ENCODE measurements around the gene SCG2. TPM values are rescaled to one million over a fixed set of nuclear protein-coding genes. Genes with fewer than 3 reads are reported as not detected.
"Not testable (repeated sequence)": the region's sequence is repeated elsewhere in the genome, so short reads cannot be mapped to it uniquely, and the experiment has no call there.

The SCG2 gene
- total and polyA plus RNA-seq, 4 donors, result 1.5 to 6.0 (median 2.9) TPM

DNA sequence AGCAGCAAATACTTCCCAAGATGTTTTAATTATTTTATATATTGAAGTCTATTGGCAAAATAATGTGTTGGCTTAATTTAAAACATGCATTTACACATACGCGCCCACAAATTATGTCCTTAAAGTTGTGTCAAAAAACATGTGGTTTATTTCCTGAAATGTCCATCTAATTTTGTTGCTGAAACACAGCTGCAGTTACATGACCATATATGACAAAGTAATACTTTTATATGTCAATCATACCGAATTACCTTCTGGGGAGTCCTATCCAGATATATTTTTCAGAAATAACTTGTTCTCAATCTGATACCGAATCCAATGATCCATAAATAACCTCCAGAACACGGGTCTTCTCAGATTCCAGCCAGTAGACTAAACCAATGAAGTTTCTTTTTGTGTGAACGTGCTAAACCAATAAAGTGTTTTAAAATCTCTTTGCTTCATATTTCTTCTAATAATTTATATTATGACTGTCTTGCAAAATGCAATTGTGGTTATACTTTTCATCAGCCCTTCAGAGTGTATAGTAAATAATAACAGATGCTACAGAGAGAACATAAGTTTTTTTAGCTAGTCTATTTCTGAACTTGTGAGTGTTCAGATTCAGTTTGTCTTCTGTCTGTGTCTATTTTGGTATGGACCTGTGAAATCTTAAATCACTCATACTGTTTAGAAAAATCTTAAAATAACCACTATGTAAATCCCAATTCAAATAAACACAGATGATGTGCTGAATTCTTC is 2.4 kb downstream of the SCG2 start:
- H3K36me3 ChIP-seq (ENCODE audit: control insufficient read depth in 1 of 2, insufficient read depth in 2 of 2, low read length in 1 of 2), result no peaks in the 10 kb centered on the region
- peaks cover 1% of the 10 kb centered on the region for H3K9me3 ChIP-seq (ENCODE audit: control insufficient read depth, low read length)
- WGBS, 2 donors, result 39 to 42% methylated on average over 6 of the region's 6 CpGs
- intact Hi-C loops (cut with DNase I), result no loop called here
- H3K4me3 ChIP-seq (ENCODE audit: low read length in 2 of 2), result no peak overlapping the region
- DNase-seq, result no peak
- ATAC-seq (ENCODE audit: low FRiP score), result no peak
- no peak overlapping the region for H3K27ac ChIP-seq (ENCODE audit: low read depth in 1 of 2, low read length in 2 of 2)
- H3K4me1 ChIP-seq (ENCODE audit: control insufficient read depth in 1 of 2, insufficient read depth in 2 of 2, low read length in 2 of 2), result peaks cover 0 to 1% of the 10 kb centered on the region in 2 donors
- H3K27me3 ChIP-seq (ENCODE audit: control insufficient read depth in 1 of 2, insufficient read depth in 2 of 2, low read length in 1 of 2), result no peaks in the 10 kb centered on the region

DNA sequence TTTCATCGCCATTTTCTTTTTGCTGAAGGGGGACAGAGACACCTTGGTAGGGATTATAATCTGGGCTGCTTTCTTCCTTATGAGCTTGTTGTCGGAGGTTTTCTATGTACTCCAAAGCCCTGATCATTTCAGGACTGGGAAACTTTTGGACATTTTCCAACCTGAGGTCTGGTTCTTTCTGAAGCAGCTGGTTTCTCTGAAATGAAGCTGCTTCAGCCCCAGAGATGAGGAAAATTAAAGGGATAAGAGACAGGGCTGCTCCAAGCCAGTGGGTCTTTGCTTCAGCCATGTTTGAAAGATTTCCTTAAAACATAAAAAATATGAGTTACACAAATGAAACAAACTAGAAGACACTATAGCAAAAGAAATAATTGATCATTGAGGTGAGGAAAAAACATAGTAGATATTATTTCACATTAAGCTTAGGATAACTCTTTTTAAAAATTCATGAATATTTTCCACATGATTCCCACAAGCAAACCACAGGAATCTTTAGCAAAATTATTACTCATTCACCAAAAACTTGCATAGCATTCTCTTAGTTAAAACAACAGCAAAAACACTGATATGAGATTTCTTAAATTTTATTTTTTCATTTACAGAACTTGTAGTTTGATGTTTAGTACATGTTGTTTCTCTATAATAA is 3.0 kb downstream of the SCG2 start:
- DNase-seq, result no peak
- H3K9me3 ChIP-seq (ENCODE audit: control insufficient read depth, low read length), result peaks cover 1% of the 10 kb centered on the region
- 73 to 75% methylated on average over 2 of the region's 2 CpGs for WGBS, 2 donors

DNA sequence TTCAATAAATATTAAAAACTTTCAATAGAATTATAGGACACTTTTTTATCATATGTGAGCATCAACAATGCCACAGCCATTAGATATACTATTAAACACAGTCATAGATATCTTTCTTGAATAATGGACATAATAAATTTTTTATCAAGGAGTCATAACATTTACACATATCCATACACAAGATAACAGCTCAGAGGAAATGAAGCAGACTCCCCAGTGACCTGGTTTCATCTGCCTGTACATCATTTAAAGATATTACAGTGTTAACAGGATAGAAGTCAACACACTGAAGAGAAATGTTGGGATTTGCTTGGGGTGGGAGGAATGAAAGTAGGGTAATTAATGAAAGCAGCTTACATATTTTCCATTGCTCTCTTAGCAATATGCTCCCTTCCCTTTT is 5.1 kb downstream of the SCG2 start:
- H3K27me3 ChIP-seq (ENCODE audit: control insufficient read depth in 1 of 2, insufficient read depth in 2 of 2, low read length in 1 of 2), result no peaks in the 10 kb centered on the region
- intact Hi-C loops (cut with DNase I), result no loop called here
- peaks cover 1% of the 10 kb centered on the region for H3K9me3 ChIP-seq (ENCODE audit: control insufficient read depth, low read length)
- no peak for ATAC-seq (ENCODE audit: low FRiP score)
- H3K4me1 ChIP-seq (ENCODE audit: control insufficient read depth in 1 of 2, insufficient read depth in 2 of 2, low read length in 2 of 2), result peaks cover 0 to 3% of the 10 kb centered on the region in 2 donors
- no peak for DNase-seq
- H3K4me3 ChIP-seq (ENCODE audit: low read length in 2 of 2), result no peak overlapping the region
- H3K36me3 ChIP-seq (ENCODE audit: control insufficient read depth in 1 of 2, insufficient read depth in 2 of 2, low read length in 1 of 2), result no peaks in the 10 kb centered on the region
- H3K27ac ChIP-seq (ENCODE audit: low read depth in 1 of 2, low read length in 2 of 2), result no peak overlapping the region

More for the DNA sequence above, 3.0 kb downstream of the SCG2 start:
- Histone ChIP-seq H3K27ac (ENCODE audit: low read depth in 1 of 2, low read length in 2 of 2) (no peak overlapping the region), H3K36me3 (ENCODE audit: control insufficient read depth in 1 of 2, insufficient read depth in 2 of 2, low read length in 1 of 2) (no peaks in the 10 kb centered on the region), H3K27me3 (ENCODE audit: control insufficient read depth in 1 of 2, insufficient read depth in 2 of 2, low read length in 1 of 2) (no peaks in the 10 kb centered on the region), H3K4me3 (ENCODE audit: low read length in 2 of 2) (no peak overlapping the region), H3K4me1 (ENCODE audit: control insufficient read depth in 1 of 2, insufficient read depth in 2 of 2, low read length in 2 of 2) (peaks cover 0 to 1% of the 10 kb centered on the region in 2 donors)
- ATAC-seq (ENCODE audit: low FRiP score), result no peak
- intact Hi-C loops (cut with DNase I), result no loop called here

DNA sequence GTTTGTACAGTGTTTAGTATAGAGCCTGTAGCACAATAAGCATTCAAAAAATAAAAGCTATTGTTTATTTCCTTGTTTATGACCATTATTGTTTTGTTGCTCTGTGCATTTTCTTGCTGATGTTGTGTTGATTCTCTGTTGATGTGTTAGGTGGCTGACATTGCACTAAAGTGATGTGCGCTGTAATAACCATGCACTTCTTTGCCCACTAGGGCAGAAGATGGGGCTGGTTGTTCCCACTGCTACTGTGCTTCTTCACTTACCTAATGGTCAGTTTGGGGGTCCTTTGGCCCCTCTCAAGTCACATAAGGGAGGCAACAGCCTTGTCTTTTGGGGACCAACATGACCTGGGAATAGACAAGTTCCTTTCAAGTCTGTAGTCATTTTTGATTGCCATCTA is 6.0 kb downstream of the SCG2 start:
- H3K4me3 ChIP-seq (ENCODE audit: low read length in 2 of 2), result no peak overlapping the region
- WGBS, 2 donors, result 97 to 100% methylated on average over 1 of the region's 1 CpG
- no peak overlapping the region for H3K27ac ChIP-seq (ENCODE audit: low read depth in 1 of 2, low read length in 2 of 2)
- ATAC-seq (ENCODE audit: low FRiP score), result no peak
- peaks cover 0 to 3% of the 10 kb centered on the region in 2 donors for H3K4me1 ChIP-seq (ENCODE audit: control insufficient read depth in 1 of 2, insufficient read depth in 2 of 2, low read length in 2 of 2)
- H3K36me3 ChIP-seq (ENCODE audit: control insufficient read depth in 1 of 2, insufficient read depth in 2 of 2, low read length in 1 of 2), result no peaks in the 10 kb centered on the region
- no peaks in the 10 kb centered on the region for H3K27me3 ChIP-seq (ENCODE audit: control insufficient read depth in 1 of 2, insufficient read depth in 2 of 2, low read length in 1 of 2)
- peaks cover 1% of the 10 kb centered on the region for H3K9me3 ChIP-seq (ENCODE audit: control insufficient read depth, low read length)
- no peak for DNase-seq
- intact Hi-C loops (cut with DNase I), result no loop called here

DNA sequence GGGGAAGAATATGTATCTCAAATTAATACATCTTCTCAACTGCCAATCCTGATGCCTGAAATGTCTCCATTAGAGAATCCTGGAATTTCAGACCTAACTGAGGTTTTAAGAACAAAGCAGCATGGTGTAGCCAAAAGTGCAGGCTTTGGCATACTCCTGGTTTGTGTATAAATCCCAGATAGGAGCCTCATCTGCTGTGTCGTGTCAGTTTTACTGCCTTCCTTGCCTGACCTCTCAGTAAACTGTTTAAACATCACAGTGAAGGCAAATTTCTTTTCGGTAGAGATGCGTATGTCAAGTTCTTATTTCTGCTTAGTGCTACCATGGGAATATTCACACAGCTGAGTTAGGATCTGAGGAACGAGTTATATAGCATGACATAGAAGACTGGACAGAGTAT is 7.3 kb downstream of the SCG2 start:
- no peak overlapping the region for H3K4me3 ChIP-seq (ENCODE audit: low read length in 2 of 2)
- WGBS, 2 donors, result 42 to 56% methylated on average over 4 of the region's 4 CpGs
- H3K27me3 ChIP-seq (ENCODE audit: control insufficient read depth in 1 of 2, insufficient read depth in 2 of 2, low read length in 1 of 2), result no peaks in the 10 kb centered on the region
- intact Hi-C loops (cut with DNase I), result no loop called here
- peaks cover 0 to 3% of the 10 kb centered on the region in 2 donors for H3K4me1 ChIP-seq (ENCODE audit: control insufficient read depth in 1 of 2, insufficient read depth in 2 of 2, low read length in 2 of 2)
- peaks cover 1% of the 10 kb centered on the region for H3K9me3 ChIP-seq (ENCODE audit: control insufficient read depth, low read length)
- no peak overlapping the region for H3K27ac ChIP-seq (ENCODE audit: low read depth in 1 of 2, low read length in 2 of 2)
- ATAC-seq (ENCODE audit: low FRiP score), result no peak
- H3K36me3 ChIP-seq (ENCODE audit: control insufficient read depth in 1 of 2, insufficient read depth in 2 of 2, low read length in 1 of 2), result no peaks in the 10 kb centered on the region
- DNase-seq, result no peak

DNA sequence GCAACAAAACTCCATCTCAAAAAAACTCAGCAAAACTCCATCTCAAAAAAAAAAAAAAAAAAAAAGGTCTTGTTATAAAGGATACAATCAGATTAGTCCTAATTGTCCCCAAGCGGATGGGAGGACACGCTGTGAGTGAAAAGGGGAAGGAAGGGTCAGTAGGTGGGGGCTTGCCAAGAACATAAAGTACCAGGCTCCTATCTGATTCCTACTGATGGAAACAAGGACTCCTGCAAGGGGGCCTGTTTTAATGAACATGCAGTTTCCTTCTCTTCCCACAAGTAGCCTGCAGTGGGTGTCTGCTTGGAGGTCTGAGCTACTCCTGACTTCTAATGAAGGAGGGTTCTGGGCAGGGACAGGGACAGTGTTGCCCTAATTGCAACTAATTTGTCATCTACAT is 7.9 kb downstream of the SCG2 start:
- intact Hi-C loops (cut with DNase I), result no loop called here
- no peak for ATAC-seq (ENCODE audit: low FRiP score)

DNA sequence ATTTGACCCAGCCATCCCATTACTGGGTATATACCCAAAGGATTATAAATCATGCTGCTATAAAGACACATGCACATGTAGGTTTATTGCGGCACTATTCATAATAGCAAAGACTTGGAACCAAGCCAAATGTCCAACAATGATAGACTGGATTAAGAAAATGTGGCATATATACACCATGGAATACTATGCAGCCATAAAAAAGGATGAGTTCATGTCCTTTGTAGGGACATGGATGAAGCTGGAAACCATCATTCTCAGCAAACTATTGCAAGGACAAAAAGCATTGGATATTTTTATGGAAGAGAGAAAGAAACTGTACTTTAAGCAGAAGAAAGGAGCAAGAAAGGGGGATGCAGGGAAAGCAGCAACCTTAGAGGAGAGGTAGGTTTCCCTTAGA is 9.5 kb downstream of the SCG2 start:
- H3K4me3 ChIP-seq (ENCODE audit: low read length in 2 of 2); H3K27ac ChIP-seq (ENCODE audit: low read depth in 1 of 2, low read length in 2 of 2); intact Hi-C loops (cut with DNase I); ATAC-seq (ENCODE audit: low FRiP score); H3K9me3 ChIP-seq (ENCODE audit: control insufficient read depth, low read length); DNase-seq; H3K4me1 ChIP-seq (ENCODE audit: control insufficient read depth in 1 of 2, insufficient read depth in 2 of 2, low read length in 2 of 2); H3K36me3 ChIP-seq (ENCODE audit: control insufficient read depth in 1 of 2, insufficient read depth in 2 of 2, low read length in 1 of 2); H3K27me3 ChIP-seq (ENCODE audit: control insufficient read depth in 1 of 2, insufficient read depth in 2 of 2, low read length in 1 of 2): not testable (repeated sequence)
- WGBS, 2 donors, result 53 to 70% methylated on average over 1 of the region's 1 CpG

More for the DNA sequence above, 7.9 kb downstream of the SCG2 start:
- H3K27me3 ChIP-seq (ENCODE audit: control insufficient read depth in 1 of 2, insufficient read depth in 2 of 2, low read length in 1 of 2), result no peaks in the 10 kb centered on the region
- no peak overlapping the region for H3K27ac ChIP-seq (ENCODE audit: low read depth in 1 of 2, low read length in 2 of 2)
- H3K9me3 ChIP-seq (ENCODE audit: control insufficient read depth, low read length), result peaks cover 1% of the 10 kb centered on the region
- H3K36me3 ChIP-seq (ENCODE audit: control insufficient read depth in 1 of 2, insufficient read depth in 2 of 2, low read length in 1 of 2), result no peaks in the 10 kb centered on the region
- no peak overlapping the region for H3K4me3 ChIP-seq (ENCODE audit: low read length in 2 of 2)
- H3K4me1 ChIP-seq (ENCODE audit: control insufficient read depth in 1 of 2, insufficient read depth in 2 of 2, low read length in 2 of 2), result peaks cover 0 to 3% of the 10 kb centered on the region in 2 donors
- 86 to 88% methylated on average over 2 of the region's 2 CpGs for WGBS, 2 donors
- no peak for DNase-seq

DNA sequence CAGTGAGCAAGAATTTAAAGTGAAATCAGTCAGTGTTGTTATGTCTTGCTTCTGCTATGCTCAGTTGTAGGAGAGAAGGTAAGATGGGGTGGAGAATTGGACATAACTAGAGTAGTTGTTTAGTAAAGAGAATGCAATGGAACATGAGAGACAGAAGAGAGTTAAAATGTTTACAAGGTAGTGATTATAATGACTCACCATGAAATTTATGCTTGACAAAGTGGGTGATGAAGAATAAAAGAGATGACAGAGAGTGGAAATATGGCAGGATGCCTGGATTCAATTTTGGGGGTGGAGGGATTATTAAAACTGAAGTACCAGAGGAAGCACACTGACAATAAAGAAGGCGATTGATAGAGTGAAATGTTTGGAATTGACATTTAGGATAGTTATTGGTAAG is 10.6 kb downstream of the SCG2 start:
- intact Hi-C loops (cut with DNase I), result no loop called here
- 95 to 96% methylated on average over 1 of the region's 1 CpG for WGBS, 2 donors
- ATAC-seq (ENCODE audit: low FRiP score) (no peak), DNase-seq (no peak)
- Histone ChIP-seq H3K4me1 (ENCODE audit: control insufficient read depth in 1 of 2, insufficient read depth in 2 of 2, low read length in 2 of 2) (peaks cover 0 to 1% of the 10 kb centered on the region in 2 donors), H3K27ac (ENCODE audit: low read depth in 1 of 2, low read length in 2 of 2) (no peak overlapping the region), H3K27me3 (ENCODE audit: control insufficient read depth in 1 of 2, insufficient read depth in 2 of 2, low read length in 1 of 2) (no peaks in the 10 kb centered on the region), H3K4me3 (ENCODE audit: low read length in 2 of 2) (no peak overlapping the region), H3K9me3 (ENCODE audit: control insufficient read depth, low read length) (peaks cover 1% of the 10 kb centered on the region), H3K36me3 (ENCODE audit: control insufficient read depth in 1 of 2, insufficient read depth in 2 of 2, low read length in 1 of 2) (no peaks in the 10 kb centered on the region)

DNA sequence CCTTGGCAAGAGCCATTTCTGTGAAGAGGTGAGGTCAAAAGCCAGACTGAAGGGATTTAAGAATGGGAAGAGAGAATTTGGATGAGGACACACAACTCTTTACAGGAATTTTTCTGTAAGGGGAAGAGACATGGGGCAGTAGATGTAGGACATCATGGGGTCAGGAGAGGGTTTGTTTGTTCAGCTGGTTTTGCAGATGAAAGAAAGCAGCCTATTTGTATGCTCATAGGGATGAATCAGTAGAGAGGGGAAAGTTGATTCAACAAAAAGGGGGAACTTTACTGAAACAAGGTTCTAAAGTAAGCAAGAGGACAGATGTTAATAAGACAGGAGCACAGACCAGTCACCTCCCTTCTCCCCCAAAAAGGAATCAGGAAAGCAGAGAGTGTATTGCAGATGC is 11.2 kb downstream of the SCG2 start:
- DNase-seq (no peak), ATAC-seq (ENCODE audit: low FRiP score) (no peak)
- H3K4me3 ChIP-seq (ENCODE audit: low read length in 2 of 2), result no peak overlapping the region
- H3K27me3 ChIP-seq (ENCODE audit: control insufficient read depth in 1 of 2, insufficient read depth in 2 of 2, low read length in 1 of 2), result no peaks in the 10 kb centered on the region
- intact Hi-C loops (cut with DNase I), result no loop called here
- no peaks in the 10 kb centered on the region for H3K9me3 ChIP-seq (ENCODE audit: control insufficient read depth, low read length)
- no peak overlapping the region for H3K27ac ChIP-seq (ENCODE audit: low read depth in 1 of 2, low read length in 2 of 2)
- H3K36me3 ChIP-seq (ENCODE audit: control insufficient read depth in 1 of 2, insufficient read depth in 2 of 2, low read length in 1 of 2), result no peaks in the 10 kb centered on the region
- peaks cover 0 to 1% of the 10 kb centered on the region in 2 donors for H3K4me1 ChIP-seq (ENCODE audit: control insufficient read depth in 1 of 2, insufficient read depth in 2 of 2, low read length in 2 of 2)

Data from aorta (tissue), 5 donors.